Activated CD4-positive, CD25-positive, alpha-beta regulatory T cell (primary cell): Measurements from ENCODE around the gene RRBP1.

Source experiments
- DNase-seq, 4 experiments: peaks; one replicate each; lab custom pipeline; 2025; lab: John Stamatoyannopoulos, UW

The RRBP1 gene

DNA sequence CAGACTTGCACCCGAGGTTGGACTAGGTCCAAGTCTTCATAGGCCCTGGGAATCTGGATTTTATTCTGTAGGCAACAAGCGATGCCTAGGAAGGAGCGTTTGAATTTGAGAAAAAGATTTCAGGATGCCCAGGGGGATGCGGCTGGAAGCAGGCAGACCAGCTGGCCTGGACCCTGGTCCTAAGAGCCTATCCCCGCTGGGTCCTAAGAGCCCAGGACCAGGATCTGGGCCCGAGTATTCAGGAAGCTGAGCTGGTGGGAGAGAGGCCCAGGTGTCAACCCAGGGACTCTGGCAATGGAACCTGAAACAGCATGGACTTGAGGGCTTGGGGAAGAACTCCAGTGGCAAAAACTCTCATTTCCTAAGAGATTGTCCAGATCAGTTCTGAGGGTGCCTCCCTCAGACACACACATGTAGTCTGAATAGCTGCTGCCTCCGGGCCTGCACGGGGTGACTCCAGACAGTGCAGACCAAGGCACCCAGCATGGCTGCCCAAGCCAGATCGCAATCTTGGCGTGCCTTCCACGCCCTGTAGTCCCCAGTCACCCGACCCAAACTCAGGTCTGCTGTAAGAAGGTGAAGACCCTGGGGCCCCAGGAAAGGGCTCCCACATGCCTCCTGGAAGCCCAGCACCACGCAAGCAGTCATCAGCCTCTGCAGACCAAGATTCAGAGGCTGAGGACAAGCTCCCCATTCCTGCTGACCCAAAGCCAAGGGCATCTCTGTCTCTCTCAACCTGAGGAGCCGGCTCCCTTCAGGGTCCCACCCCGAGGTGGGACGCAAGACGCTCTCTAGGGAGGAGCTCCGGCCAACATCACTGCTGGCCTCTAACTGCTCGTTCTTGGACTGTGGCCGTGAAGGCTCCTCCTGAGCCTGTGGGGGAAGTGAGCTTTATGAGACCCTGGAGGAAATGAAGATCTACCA lies 34.4 kb downstream of the RRBP1 start:
- DNase-seq = no peak

- no peak for DNase-seq
Observed at GRCh38 chr20:17646961-17647301, 35.1 kb downstream of the RRBP1 start.

GRCh38 chr20:17646209-17646960 lies 35.7 kb downstream of the RRBP1 start:
- DNase-seq = no peak

DNA sequence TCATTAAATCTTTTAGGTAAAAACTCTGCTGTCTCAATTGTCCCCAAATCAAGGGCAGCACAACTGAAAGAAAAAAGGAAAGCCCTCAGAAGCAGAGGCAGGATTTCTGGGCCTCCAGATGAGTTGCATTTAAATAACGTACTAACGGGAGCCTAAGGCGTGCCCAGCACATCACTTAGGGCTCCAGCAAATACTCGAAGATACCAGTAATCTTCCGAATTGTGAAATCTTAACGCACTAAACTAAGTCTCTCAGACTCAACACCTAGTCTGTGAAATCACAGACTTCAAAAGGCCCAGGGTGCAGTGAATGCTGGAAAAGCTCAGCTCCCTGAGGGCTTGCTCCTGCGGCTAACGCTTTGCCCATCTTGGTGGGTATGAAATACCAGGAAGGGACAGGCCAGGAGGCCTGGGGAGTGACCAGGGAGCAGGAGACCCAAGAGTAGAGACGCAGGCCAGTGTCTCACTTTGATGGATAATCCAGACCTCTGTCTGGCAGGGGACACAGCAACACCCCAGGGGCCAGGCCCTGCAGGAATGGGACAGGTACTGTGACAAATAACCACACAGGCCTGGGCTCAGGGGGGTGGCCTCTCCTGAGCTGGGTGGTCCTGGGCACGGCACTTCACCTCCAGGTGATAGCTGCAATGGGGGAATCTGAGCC lies 36.4 kb downstream of the RRBP1 start:
- no peak for DNase-seq

DNA sequence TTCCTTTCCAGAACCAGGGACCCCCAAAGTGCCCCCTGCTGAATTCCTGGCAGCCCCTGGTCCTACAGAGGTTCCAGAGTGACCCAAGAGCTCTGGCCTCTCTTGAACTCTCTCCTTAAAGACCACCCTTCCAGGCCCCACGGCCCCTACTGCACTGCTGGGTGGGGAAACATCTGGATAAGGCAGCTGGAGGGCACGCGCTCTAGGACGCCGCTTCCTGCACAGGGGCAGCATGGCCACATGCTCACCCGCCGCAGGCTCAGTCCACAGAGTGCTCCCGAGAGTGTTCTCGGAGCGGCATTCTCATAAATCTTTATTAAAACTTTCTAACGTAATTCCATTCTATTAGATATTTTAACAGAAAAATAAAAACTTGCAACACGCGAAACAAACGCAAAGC lies 37.0 kb downstream of the RRBP1 start:
- DNase-seq = no peak

DNA sequence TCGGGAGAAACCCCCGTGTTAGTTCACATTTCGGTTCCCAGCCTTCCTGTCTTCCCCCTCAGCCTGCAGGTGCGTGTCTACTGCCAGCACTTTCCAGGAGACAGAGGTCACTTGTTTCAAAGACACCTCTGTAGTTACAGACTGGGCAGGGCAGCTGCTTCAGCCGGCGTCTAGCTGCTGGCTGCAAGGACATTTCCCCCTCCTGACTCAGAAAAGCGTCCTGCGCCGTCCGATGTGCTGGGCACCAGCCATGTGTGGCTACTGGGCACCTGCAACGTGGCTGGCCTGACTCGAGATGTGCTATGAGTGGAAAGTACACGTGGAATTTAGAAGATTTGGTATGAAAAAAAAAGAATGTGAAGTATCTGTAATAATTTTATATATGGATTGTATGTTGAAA lies 37.6 kb downstream of the RRBP1 start:
- DNase-seq = no peak

- no peak for DNase-seq
Observed at GRCh38 chr20:17643531-17644188, 38.4 kb downstream of the RRBP1 start.

- DNase-seq = no peak
Observed at GRCh38 chr20:17642404-17643269, 39.4 kb downstream of the RRBP1 start.

GRCh38 chr20:17641993-17642392 lies 40.0 kb downstream of the RRBP1 start:
- DNase-seq = no peak

DNA sequence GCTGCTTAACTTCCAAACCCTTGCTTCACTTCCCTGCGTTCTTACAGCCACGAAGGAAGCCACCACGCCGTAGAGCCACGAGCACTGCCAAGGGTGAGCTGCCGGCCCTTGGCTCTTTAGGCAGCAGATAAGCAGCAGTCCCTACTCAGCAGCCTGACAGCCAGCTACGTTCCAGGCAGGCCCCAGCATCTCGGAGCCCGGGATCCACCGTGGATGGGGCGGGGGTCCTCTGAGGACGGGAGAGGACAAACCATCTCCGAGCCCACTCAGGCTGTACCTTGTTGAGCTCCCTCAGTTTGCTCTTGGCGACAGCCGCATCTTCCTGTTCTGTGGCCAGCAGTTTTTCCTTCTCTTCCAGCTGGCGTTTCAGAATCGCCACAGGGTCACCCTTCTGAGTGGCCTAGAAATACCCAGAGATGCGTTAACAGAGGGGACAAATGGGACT lies 40.5 kb downstream of the RRBP1 start:
- DNase-seq = no peak

DNA sequence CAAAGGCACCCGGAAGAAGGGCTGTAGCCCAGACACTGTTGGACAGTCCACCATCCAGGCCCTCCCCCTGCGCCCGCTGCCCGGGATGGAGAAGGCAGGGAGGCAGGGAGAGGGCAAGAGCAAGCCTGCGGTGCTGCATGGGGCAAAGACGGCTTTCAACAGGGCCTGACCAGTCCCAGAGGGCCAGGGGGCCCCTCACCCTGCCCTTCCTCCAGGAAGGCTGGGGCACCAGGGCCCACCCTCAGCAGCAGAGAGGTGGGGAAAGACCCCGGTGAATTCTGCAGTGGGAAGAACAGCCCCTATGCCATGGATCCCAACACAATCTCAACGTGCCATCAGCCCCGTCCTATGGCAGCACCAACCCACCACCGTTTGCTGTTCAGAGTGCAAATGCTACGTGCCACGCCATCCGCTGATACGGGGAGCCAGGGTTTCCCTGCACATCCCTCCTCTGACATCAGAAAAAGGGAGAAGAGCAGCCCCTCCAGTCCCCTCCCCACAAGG lies 41.1 kb downstream of the RRBP1 start:
- no peak for DNase-seq

GRCh38 chr20:17640146-17640874 lies 41.7 kb downstream of the RRBP1 start:
- DNase-seq = no peak

DNA sequence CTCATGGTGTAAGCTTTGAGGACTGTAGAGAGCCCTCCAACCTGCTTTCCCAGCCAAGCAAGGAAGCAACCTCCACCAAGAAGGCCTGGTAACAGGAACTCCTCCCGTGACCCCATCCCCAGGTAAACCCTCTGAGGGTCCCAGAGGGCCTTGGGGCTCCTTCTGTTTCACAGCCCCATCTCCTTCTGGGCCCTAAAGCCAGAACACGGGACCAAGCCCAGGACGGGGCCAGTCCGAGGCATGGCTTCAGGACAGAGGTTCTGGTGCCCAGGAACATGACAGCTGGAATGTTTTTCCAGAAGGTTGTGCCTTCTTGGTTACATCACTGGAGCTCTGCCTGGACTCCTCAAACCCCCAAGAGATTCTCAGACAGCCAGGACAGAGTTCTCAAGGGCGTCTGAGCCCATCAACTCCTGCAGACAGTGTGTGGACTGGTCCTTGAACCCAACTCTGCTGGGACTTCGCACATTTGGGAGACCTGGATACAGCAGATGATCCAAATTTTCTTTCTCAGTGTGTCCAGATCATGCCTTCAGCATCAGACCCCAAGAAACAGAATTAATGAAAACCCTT lies 43.1 kb downstream of the RRBP1 start:
- no peak for DNase-seq

DNA sequence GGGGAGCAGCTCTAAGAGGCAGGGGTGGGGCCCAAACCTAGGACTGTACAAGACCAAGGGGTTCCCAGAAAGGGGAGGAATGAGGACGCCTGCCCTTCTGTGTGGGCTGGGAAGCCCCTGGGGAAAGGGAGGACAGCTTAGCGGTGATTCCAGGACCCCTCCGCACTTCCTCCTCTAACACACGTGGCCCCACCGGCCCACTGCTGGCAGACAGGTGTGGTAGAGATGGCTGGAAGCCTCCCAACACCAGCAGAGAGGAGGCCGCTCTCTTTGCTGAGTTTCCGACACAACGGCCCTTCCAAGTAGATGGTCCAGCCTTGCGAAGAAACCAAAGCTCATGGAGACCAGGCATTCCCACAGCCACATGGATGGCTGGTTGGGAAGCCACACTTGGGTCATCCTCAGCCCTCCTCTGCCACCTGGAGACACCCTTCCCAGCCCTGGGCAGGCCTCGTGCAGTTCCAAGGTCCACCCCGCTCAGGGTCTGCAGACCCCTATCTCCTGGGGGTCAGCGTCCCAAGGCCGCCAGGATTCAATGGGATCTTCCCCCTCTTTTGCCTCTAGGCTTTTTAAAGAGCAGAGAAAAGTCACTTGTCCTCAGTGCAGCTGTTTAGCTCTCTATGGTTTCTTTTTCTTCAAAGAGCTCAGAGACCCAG lies 43.9 kb downstream of the RRBP1 start:
- no peak for DNase-seq

- no peak for DNase-seq
Observed at GRCh38 chr20:17637413-17637780, 44.6 kb downstream of the RRBP1 start.

- no peak for DNase-seq
Observed at GRCh38 chr20:17636523-17637412, 45.3 kb downstream of the RRBP1 start.

DNA sequence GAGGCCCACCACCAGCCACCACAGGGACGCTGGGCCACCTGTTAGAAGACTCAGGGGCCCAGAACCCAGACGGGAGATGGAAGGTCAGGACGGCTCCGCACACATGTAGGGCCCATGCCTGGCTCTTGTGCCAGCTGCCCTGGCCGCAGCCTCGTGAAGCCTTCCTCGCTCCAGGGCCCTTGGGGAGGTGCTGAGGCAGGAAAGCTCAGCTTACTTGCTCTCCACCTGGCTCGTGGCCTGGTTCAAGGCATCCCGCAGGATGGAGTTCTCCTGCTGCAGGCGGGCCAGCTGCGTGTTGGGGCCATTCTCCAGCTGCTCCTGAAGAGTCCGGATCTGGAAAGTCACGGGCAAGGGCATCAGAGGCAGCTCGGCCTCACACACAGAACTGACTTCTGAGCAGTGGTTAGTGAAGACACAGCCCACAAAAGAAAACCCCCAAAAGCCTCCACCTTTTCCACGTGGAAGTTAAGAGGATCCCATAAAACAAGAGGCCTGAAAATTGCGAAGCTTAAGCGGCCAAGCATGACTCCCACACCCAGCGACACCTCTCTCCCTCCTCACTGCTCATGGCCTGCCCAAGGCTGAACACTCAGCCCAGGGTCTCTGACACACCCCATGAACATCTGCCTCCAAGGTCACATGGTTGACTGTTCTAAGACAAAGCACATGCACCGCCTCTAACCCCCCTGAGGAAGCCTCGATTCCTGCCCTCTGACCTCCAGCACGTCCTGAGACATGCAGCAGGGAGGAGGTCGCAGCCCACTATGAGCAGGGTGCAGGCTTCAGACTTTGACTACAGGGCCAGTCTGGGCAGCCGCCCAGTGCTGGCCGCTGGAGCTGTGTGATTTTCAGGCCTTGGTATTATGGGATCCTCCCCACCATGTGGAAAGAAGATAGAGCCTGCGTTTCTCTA lies 46.5 kb downstream of the RRBP1 start:
- DNase-seq = no peak
